Panc1 (cell line): ENCODE results near the gene PAQR4. TPM values are rescaled to one million over a fixed set of nuclear protein-coding genes. Genes with fewer than 3 reads are reported as not detected.
A peak's percentile ranks its signal among the peaks of the same experiment; 100 is the strongest.

ENCODE experiments used
- ATAC-seq: fragments of 200-7000 bp; cut with Tn5 transposase; 2 replicates; pipeline ENCODE4 v1.9.1; 2020; ENCODE audit warnings: mild to moderate bottlenecking, moderate library complexity
- BruUV-seq: library from RNA; stranded (reverse); fragments of 400-500 nt; replicated peaks from 2 replicates; lab custom pipeline; 2021; lab: Mats Ljungman, UMichigan
- CTCF ChIA-PET: fragments of 300-600 bp; sonication (Branson Sonifier 250); formaldehyde crosslinking; loops from one replicate; lab custom pipeline; 2022; ENCODE audit warnings: antibody characterized with exemption; lab: Charles Lee
- POLR2A ChIA-PET: fragments of 300-600 bp; sonication (Branson Sonifier 250); formaldehyde crosslinking; loops from one replicate; lab custom pipeline; 2022; ENCODE audit warnings: antibody characterized with exemption; lab: Charles Lee
- DNase-seq: peaks from one replicate; pipeline ENCODE4 v3.0.0-alpha.2; 2010; ENCODE audit warnings: low read depth, low spot score
- H3K27ac ChIP-seq: 2 replicates; pipeline ENCODE4 v1.5.1; 2011; ENCODE audit warnings: mild to moderate bottlenecking, low read length, inconsistent platforms
- H3K27me3 ChIP-seq: fragments of 200-500 bp; sonication (Bioruptor generic); 2 replicates; pipeline ENCODE4 v1.6.0; 2014; ENCODE audit warnings: low read length, inconsistent platforms; ENCODE audit not compliant: control insufficient read depth, insufficient read depth
- H3K36me3 ChIP-seq: fragments of 200-500 bp; sonication (Bioruptor generic); 2 replicates; pipeline ENCODE4 v1.5.1; 2014; ENCODE audit warnings: inconsistent platforms, mild to moderate bottlenecking, low read length, moderate library complexity; ENCODE audit not compliant: control insufficient read depth, insufficient read depth
- H3K4me1 ChIP-seq: 2 replicates; pipeline ENCODE4 v1.5.1; 2011; ENCODE audit warnings: inconsistent platforms, mild to moderate bottlenecking, low read length, moderate library complexity; ENCODE audit not compliant: control insufficient read depth, insufficient read depth
- H3K4me3 ChIP-seq, 2 experiments: 2 replicates each; pipeline ENCODE4 v1.5.1; 2011 to 2012; ENCODE audit warnings: low read depth in 2 of 2, low read length in 2 of 2, mild to moderate bottlenecking in 2 of 2, inconsistent platforms in 1 of 2, moderate library complexity in 1 of 2
- H3K9me3 ChIP-seq: fragments of 200-500 bp; sonication (Bioruptor generic); 2 replicates; pipeline ENCODE4 v1.5.1; 2014; ENCODE audit warnings: low read depth, mild to moderate bottlenecking, inconsistent platforms, low read length, moderate library complexity; ENCODE audit not compliant: control insufficient read depth, insufficient read depth
- POLR2AphosphoS5 ChIP-seq: IDR thresholded peaks from 2 replicates; pipeline ENCODE4 v1.6.1; 2012; ENCODE audit warnings: mild to moderate bottlenecking, low read depth, low read length, moderate library complexity
- REST ChIP-seq, 2 experiments: IDR thresholded peaks; 2 replicates each; pipeline ENCODE4 v1.6.1; 2011 to 2012; ENCODE audit warnings: low read depth in 2 of 2, control low read depth in 1 of 2, low read length in 1 of 2, mild to moderate bottlenecking in 1 of 2, moderate library complexity in 1 of 2; ENCODE audit not compliant: insufficient read depth in 1 of 2
- SIN3A ChIP-seq: IDR thresholded peaks from 2 replicates; pipeline ENCODE4 v1.6.1; 2012; ENCODE audit warnings: low read depth, mild to moderate bottlenecking, low read length, moderate library complexity, borderline replicate concordance; ENCODE audit not compliant: insufficient read depth
- TCF7L2 ChIP-seq: IDR thresholded peaks from 2 replicates; pipeline ENCODE4 v1.6.1; 2011; ENCODE audit warnings: mild to moderate bottlenecking, low read depth, low read length, inconsistent platforms
- in situ Hi-C: cut with HindIII; loops from 2 replicates; pipeline ENCODE4 v1.10.0; 2016; ENCODE audit warnings: low sequenced_read_pairs, low pct_unique_long_range_greater_than_20kb
- intact Hi-C: fragments of 100-400 bp; cut with micrococcal nuclease; formaldehyde crosslinking; loops from one replicate; pipeline ENCODE4 v1.10.0; 2022; ENCODE audit not compliant: unreplicated experiment
- total RNA-seq: library from RNA; stranded (reverse); gene quantifications from one replicate; pipeline ENCODE4 v1.2.1, GENCODE V29; 2021; ENCODE audit not compliant: unreplicated experiment
- TF ChIP-seq, protein P1 (sequence below): fragments of 450-650 bp; IDR thresholded peaks from 2 replicates; pipeline ENCODE4 v1.5.1; 2017; ENCODE audit warnings: mild to moderate bottlenecking

Gene PAQR4
- total RNA-seq, 1 experiment from 2014 or later: 51.8 TPM

DNA sequence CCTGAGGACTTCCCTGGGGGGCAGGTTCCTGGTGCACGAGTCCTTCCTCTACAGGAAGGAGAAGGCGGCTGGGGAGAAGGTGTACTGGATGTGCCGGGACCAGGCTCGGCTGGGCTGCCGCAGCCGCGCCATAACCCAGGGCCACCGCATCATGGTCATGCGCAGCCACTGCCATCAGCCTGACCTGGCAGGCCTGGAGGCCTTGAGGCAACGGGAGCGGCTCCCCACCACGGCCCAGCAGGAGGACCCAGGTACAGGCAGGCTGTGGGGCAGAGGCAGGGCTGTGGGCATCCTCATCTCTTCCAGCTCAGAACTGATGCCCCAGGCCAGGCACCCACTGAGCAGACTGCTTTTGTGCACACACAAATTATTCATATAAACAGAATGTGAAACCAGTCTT lies 30.9 kb upstream of the PAQR4 start:
- ATAC-seq: 0 out of 2 replicates have a peak, but pooled peaks have one; percentile 9
- H3K4me1 ChIP-seq: no peaks in the 10 kb centered on the region
- H3K27ac ChIP-seq: no peak overlapping the region
- CTCF ChIA-PET: no interaction called here
- TF ChIP-seq, protein P1, sequence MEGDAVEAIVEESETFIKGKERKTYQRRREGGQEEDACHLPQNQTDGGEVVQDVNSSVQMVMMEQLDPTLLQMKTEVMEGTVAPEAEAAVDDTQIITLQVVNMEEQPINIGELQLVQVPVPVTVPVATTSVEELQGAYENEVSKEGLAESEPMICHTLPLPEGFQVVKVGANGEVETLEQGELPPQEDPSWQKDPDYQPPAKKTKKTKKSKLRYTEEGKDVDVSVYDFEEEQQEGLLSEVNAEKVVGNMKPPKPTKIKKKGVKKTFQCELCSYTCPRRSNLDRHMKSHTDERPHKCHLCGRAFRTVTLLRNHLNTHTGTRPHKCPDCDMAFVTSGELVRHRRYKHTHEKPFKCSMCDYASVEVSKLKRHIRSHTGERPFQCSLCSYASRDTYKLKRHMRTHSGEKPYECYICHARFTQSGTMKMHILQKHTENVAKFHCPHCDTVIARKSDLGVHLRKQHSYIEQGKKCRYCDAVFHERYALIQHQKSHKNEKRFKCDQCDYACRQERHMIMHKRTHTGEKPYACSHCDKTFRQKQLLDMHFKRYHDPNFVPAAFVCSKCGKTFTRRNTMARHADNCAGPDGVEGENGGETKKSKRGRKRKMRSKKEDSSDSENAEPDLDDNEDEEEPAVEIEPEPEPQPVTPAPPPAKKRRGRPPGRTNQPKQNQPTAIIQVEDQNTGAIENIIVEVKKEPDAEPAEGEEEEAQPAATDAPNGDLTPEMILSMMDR: no peak
- no peak for TF ChIP-seq TCF7L2
- in situ Hi-C loops: no loop called here
- POLR2A ChIA-PET: no interaction called here
- H3K9me3 ChIP-seq: no peaks in the 10 kb centered on the region
- intact Hi-C loops: no loop called here
- no peak for DNase-seq
- no peak overlapping the region for H3K4me3 ChIP-seq
- no peaks in the 10 kb centered on the region for H3K36me3 ChIP-seq
- no TSS peak for BruUV-seq
- no peaks in the 10 kb centered on the region for H3K27me3 ChIP-seq

DNA sequence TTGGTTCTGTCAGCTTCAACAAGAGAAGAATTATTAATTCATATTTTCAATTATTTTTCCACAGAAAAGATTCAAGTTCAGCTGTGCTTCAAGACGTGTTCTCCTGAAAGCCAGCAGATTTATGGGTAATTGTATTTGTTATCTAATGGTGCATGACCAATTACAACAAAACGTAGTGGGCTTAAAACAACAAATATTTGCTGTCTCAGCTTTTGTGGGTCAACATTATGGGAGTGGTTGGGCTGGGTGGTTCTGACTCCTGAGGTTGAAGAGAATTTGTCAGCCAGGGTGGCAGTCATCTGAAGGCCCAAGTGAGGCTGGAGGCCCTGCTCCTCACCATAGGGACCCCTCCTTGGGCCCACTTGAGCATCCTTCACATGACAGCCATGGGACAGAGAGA lies 29.2 kb upstream of the PAQR4 start:
- in situ Hi-C loops: no loop called here
- POLR2A ChIA-PET: no interaction called here
- CTCF ChIA-PET: interaction anchor here (1.2 kb wide), 1 partner anchor 13 kb away, joined by 5 read pairs; no protein-coding TSS in a partner anchor
- DNase-seq (no peak), ATAC-seq (no peak)
- H3K36me3 ChIP-seq: no peaks in the 10 kb centered on the region
- H3K4me3 ChIP-seq: no peak overlapping the region
- H3K27ac ChIP-seq: no peak overlapping the region
- intact Hi-C loops: no loop called here
- TF ChIP-seq, protein P1: no peak
- no peak for TF ChIP-seq REST (IDR thresholded peaks at IDR 0.05; ENCODE audit: insufficient read depth in 1 of 2, low read depth in 2 of 2, low read length in 1 of 2)
- no peak for TF ChIP-seq POLR2AphosphoS5
- TF ChIP-seq SIN3A: no peak
- no peak for TF ChIP-seq TCF7L2
- TSS peak; percentile 49 for BruUV-seq
- no peaks in the 10 kb centered on the region for H3K4me1 ChIP-seq
- H3K9me3 ChIP-seq: no peaks in the 10 kb centered on the region
- H3K27me3 ChIP-seq: no peaks in the 10 kb centered on the region
